Progenitor cell of endocrine pancreas (in vitro differentiated cells): ENCODE measurements around the gene ACTR3. TPM values are rescaled to one million over a fixed set of nuclear protein-coding genes. Genes with fewer than 3 reads are reported as not detected.

Experiments used
- DNase-seq: peaks from one replicate; pipeline ENCODE4 v3.0.0; 2021; ENCODE audit warnings: low spot score; ENCODE audit not compliant: unreplicated experiment
- H3K27ac Mint-ChIP-seq: 2 replicates; pipeline ENCODE4 v1.8.0; 2021; ENCODE audit warnings: mild to moderate bottlenecking, moderate library complexity, mixed read lengths
- H3K27me3 Mint-ChIP-seq: 2 replicates; pipeline ENCODE4 v1.8.0; 2021; ENCODE audit warnings: mixed read lengths
- H3K36me3 Mint-ChIP-seq: 2 replicates; pipeline ENCODE4 v1.8.0; 2022; ENCODE audit warnings: mixed read lengths; ENCODE audit not compliant: insufficient read depth
- H3K4me1 Mint-ChIP-seq: 2 replicates; pipeline ENCODE4 v1.8.0; 2021; ENCODE audit warnings: low read depth, mixed read lengths
- H3K4me3 Mint-ChIP-seq: 2 replicates; pipeline ENCODE4 v1.8.0; 2021; ENCODE audit warnings: low read depth, mild to moderate bottlenecking, moderate library complexity, mixed read lengths
- H3K9me3 Mint-ChIP-seq: 2 replicates; pipeline ENCODE4 v1.8.0; 2021; ENCODE audit warnings: low read depth, mixed read lengths
- total RNA-seq: library from RNA; stranded (reverse); gene quantifications from 2 replicates; pipeline ENCODE4 v1.2.1, GENCODE V29; 2021
- TF ChIP-seq, protein P1 (sequence below): fragments of 200-600 bp; sonication (generic); IDR thresholded peaks from one replicate; pipeline ENCODE4 v1.5.0; 2021; ENCODE audit warnings: antibody characterized with exemption, mild to moderate bottlenecking; ENCODE audit not compliant: unreplicated experiment

ACTR3 gene
- total RNA-seq, 1 donor from 2014 or later = 156 TPM

DNA sequence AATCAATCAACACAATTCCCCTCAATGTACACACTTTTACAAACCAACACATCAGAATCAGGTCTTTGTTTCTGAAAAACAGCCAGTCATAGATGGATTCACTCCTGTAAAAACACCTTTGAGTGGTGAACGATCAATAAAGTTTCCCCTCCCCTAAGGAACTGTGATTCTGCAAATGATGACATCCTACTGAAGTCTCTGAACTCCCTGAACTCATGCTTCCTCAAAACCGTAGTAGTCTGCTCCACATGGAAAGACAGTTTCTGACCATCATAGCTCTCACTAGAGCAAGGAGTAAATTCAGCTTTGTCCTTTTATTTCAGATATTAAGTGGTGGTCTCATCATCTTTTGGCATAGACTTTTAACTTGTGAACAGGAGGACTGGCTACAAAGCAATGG, 43.5 kb upstream of the ACTR3 start:
- TF ChIP-seq, protein P1, sequence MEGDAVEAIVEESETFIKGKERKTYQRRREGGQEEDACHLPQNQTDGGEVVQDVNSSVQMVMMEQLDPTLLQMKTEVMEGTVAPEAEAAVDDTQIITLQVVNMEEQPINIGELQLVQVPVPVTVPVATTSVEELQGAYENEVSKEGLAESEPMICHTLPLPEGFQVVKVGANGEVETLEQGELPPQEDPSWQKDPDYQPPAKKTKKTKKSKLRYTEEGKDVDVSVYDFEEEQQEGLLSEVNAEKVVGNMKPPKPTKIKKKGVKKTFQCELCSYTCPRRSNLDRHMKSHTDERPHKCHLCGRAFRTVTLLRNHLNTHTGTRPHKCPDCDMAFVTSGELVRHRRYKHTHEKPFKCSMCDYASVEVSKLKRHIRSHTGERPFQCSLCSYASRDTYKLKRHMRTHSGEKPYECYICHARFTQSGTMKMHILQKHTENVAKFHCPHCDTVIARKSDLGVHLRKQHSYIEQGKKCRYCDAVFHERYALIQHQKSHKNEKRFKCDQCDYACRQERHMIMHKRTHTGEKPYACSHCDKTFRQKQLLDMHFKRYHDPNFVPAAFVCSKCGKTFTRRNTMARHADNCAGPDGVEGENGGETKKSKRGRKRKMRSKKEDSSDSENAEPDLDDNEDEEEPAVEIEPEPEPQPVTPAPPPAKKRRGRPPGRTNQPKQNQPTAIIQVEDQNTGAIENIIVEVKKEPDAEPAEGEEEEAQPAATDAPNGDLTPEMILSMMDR = no peak
- Mint-ChIP-seq H3K4me1 (no peaks in the 10 kb centered on the region), H3K27ac (no peak overlapping the region), H3K4me3 (no peak overlapping the region), H3K9me3 (peaks cover 8% of the 10 kb centered on the region), H3K36me3 (peaks cover 2% of the 10 kb centered on the region), H3K27me3 (no peaks in the 10 kb centered on the region)
- no peak for DNase-seq

DNA sequence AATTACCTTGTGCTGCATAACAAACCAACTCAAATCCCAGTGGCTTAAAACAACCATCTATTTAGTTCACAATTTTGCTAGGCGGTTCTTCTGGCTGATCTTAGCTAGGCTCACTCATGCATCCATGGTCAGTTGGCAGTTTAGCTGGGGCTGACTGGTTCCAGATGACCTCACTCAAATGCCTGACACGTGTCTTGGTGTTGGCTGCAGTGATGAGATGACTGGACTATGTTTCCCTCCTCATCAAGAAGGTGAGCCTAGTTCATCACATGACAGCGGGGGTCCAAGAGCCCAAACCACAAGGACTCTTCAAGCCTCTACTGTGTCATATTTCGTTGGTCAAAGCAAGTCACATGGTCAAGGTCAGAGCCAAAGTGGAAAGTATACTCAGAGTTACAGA, 42.7 kb upstream of the ACTR3 start:
- TF ChIP-seq, protein P1 = no peak
- DNase-seq = no peak
- H3K4me1 Mint-ChIP-seq = no peaks in the 10 kb centered on the region
- H3K4me3 Mint-ChIP-seq = no peak overlapping the region
- no peaks in the 10 kb centered on the region for H3K27me3 Mint-ChIP-seq
- H3K36me3 Mint-ChIP-seq = peaks cover 2% of the 10 kb centered on the region
- H3K9me3 Mint-ChIP-seq = peaks cover 8% of the 10 kb centered on the region
- no peak overlapping the region for H3K27ac Mint-ChIP-seq

DNA sequence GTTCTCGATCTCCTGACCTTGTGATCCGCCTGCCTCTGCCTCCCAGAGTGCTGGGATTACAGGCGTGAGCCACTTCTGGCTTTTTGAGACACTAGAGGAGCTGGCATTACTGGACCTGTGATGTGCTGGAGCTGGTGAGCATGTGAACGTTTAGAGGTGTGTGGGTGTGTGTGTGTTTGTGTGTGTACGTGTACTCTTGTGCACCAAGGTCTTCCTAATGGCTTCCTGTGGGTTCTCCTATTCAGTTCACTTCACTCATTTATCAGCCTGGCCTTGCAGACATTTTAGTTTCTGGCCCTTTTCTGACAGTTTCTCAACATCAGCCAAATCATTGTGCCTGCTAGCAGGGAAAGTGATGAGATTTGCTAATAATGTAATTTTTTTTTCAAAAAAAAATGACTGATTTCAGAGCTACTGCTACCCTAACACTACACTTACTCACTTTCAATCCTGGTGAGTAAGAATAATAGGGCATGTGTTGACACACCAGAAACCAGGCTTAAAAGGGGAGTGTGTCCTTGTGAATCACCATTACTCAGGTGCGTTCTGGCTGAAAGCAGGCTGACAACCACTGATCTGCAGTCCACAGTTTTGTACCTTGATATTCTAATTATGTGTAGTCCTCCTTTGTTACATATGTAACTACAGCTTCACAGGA, 41.0 kb upstream of the ACTR3 start:
- H3K27ac Mint-ChIP-seq = no peak overlapping the region

DNA sequence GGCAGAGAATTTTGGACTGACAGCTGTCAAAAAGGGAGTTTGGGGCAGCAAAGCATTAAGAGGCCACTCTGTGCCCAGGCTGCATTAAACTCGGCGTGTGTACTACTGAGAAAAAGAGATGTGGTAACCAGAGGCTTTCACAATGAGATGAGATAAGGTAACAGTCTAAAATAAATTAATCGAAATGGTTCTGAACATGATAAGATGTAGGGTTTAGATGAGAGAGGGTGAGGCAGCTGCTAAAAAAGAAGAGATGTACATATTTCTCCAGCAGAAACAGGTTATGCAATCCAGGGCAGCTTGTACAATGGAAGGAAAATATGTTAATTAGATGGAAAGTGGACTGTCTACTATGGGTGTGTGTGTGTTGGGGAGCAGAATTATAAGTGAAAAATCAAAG, 39.2 kb upstream of the ACTR3 start:
- H3K27ac Mint-ChIP-seq = no peak overlapping the region
- TF ChIP-seq, protein P1 = no peak
- peaks cover 3% of the 10 kb centered on the region for H3K27me3 Mint-ChIP-seq
- H3K9me3 Mint-ChIP-seq = peaks cover 4% of the 10 kb centered on the region
- H3K4me1 Mint-ChIP-seq = no peaks in the 10 kb centered on the region
- no peak overlapping the region for H3K4me3 Mint-ChIP-seq
- peaks cover 2% of the 10 kb centered on the region for H3K36me3 Mint-ChIP-seq
- DNase-seq = no peak

More for the DNA sequence above, 41.0 kb upstream of the ACTR3 start:
- Mint-ChIP-seq H3K9me3 (peaks cover 8% of the 10 kb centered on the region), H3K4me1 (no peaks in the 10 kb centered on the region), H3K36me3 (peaks cover 2% of the 10 kb centered on the region), H3K27me3 (peaks cover 3% of the 10 kb centered on the region), H3K4me3 (no peak overlapping the region)
- no peak for DNase-seq
- TF ChIP-seq, protein P1 = no peak

DNA sequence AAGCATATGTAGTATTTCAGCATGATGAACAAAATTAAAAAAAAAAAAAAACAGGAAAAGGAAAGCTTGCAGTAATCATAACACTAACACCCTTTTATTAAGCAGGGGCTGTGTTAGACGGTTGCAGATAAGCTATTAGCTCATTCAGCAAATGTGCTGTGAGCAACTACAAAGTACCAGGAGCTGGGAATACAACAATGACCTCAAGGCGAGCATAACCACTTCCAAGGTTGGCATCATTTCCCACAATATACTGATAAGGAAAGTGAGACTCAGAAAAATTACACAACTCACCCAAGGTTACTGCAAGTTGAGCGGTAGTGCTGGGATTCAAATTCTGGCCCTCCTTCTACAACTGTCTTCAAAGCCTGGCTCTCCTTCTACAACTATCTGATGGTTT, 38.2 kb upstream of the ACTR3 start:
- Mint-ChIP-seq H3K27me3 (peaks cover 3% of the 10 kb centered on the region), H3K27ac (no peak overlapping the region), H3K4me3 (no peak overlapping the region), H3K36me3 (no peaks in the 10 kb centered on the region), H3K4me1 (no peaks in the 10 kb centered on the region), H3K9me3 (no peaks in the 10 kb centered on the region)
- TF ChIP-seq, protein P1 = no peak
- DNase-seq = no peak
